ENCODE results near the gene HSPG2.
"Not testable (repeated sequence)": the region's sequence is repeated elsewhere in the genome, so short reads cannot be mapped to it uniquely, and the experiment has no call there.

Gene HSPG2

GRCh38 chr1:21937034-21937371 lies at the start of gene HSPG2:
HSPG2 (minus strand) TSS chr1:21937310; CDS start chr1:21937217, 93 bp downstream.
- DNase-seq, result no peak

DNA sequence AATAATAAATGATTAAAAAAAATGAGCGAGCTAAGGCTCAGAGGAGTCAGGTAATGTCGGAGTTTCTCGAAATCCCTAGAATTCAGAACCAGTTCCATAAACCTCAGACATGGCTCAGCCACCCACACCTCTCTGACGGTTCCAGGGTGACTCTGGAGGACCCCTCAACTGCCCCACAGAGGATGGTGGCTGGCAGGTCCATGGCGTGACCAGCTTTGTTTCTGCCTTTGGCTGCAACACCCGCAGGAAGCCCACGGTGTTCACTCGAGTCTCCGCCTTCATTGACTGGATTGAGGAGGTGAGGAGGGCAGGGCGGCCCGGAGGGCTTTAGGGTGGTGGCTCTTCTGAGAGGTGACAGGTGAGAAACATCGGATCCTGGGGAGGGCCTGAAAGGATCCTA lies 49.3 kb upstream of the HSPG2 start:
- DNase-seq, result not testable (repeated sequence)

DNA sequence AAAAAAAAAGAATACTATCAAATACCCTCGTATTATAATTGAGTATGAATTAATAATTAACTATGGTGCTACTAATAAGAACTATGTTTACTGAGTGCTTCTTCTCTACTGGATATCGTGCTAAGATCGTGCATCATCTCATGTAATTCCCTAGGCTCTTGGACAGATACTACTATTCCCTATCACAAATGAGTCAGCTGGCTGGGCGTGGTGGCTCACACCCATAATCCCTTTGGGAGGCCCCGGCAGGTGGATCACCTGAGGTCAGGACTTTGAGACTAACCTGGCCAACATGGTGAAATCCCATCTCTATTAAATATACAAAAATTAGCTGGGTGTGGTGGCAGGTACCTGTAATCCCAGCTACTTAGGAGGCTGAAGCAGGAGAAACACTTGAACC lies 48.8 kb upstream of the HSPG2 start:
- not testable (repeated sequence) for DNase-seq

DNA sequence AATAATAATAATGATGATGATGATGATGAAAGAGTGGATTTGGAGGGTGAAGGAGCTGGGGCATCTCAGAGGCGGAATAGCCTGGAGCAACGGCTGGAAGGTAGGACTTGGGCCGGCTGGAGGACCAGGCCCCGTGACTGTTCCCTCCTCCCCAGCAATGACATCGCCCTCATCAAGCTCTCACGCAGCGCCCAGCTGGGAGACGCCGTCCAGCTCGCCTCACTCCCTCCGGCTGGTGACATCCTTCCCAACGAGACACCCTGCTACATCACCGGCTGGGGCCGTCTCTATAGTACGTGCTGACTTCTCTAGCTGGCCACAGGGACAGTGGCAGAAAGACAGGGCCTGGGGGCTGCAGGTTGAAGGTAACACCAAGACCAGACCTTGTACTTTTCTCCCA lies 46.4 kb upstream of the HSPG2 start:
- not testable (repeated sequence) for DNase-seq

- not testable (repeated sequence) for DNase-seq
Observed at GRCh38 chr1:21982122-21982521, 45.0 kb upstream of the HSPG2 start.

DNA sequence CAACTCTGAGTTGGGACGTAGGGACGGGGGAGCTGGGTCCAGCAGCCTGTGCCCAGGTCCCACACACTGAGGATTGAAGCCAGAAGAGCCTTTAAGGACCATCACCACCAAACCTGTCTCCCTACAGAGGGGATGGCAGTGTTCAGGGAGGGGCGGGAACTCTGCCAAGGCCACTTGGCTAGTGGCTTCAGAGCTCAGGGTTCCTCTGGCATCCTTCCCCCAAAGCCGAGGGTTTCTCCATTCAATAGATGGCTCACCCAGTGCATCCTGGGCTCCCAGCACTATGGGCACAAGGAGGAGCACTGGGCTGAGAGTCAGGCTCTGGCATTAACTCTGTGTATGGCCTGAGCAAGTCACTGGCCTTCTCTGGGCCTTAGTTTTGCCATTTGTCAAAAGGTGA lies 44.1 kb upstream of the HSPG2 start:
- not testable (repeated sequence) for DNase-seq

GRCh38 chr1:21980515-21981220 lies 43.6 kb upstream of the HSPG2 start:
- not testable (repeated sequence) for DNase-seq

DNA sequence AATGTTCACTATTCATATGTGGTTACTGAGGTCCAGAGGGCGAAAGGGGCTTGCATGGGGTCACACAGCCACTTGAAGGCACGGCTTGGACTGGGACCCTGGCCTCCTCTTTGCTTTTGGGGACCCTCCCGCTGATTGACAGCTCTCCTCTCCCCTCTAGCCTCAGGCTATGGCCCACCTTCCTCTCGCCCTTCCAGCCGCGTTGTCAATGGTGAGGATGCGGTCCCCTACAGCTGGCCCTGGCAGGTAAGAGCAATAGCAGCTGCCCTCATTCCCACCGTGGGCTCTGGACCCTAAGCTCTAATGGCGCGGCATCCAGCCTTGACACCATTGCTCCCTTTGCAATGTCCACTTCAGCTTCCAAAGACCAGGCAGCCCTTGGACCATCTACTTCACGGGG lies 41.1 kb upstream of the HSPG2 start:
- not testable (repeated sequence) for DNase-seq

DNA sequence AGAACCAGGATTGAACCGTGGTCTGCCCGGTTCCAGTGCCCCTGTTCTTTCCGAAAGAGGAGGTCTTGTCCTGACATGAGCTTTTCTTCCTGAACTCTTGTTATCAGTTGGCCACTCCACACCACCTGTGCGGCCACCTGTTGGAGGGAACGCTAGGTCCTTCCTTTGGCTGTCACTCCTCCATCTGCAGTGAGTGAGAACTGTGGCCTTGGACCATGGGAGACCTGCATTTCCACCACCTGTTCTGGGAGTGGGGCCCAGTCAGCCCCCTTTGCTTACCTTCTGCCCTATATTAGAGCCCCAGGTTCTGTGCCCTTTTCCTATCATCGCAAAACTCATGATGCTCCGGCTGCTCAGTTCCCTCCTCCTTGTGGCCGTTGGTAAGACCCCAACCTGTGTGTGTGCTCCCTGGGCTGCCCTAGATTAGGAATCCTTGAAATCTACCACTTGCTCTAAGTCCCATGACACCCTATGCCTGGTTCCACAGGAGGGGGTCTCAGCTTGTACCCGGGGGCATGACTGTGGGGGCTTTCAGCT lies 39.7 kb upstream of the HSPG2 start, which contains the start of gene CELA3B:
Gene CELA3B (plus strand): TSS at position 320 of the 537 bp plus-strand sequence. CDS start 18 bp downstream, at position 338.
- not testable (repeated sequence) for DNase-seq

DNA sequence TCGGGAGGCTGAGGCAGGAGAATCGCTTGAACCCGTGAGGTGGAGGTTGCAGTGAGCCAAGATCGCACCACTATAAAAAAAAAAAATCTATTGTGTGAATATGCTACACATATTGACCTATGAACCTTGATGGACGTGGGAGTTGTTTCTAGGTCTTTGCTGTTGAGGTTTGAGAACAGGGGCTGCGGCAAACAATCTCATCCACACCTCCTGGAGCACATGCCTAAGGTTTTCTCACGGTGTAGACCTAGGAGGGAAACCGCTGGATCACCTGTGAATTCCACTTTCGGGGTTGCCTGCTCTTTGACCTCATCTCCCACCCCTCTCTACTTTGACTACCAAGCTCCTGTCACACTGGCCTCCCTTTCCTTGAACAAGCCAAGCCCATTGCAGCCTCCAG lies 38.2 kb upstream of the HSPG2 start:
- DNase-seq, result not testable (repeated sequence)

DNA sequence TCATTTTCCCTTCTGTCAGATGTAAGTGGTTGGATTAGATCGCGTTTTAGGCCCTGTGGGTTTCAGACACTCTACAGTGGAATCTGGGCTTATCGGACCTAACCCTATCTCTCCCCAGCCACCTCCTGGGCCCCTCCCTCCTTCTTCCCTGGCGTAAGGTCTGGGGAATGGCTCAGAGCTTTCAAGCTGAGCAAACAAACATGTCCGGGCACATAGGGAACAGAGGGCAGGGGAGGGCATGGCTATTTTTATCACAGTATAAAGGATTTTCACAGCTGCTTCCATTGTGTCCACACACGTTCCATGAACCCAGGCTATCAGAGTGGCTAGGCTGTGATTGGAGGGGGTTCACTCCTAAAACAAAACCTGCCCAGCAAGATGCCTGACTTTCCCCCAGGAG lies 37.6 kb upstream of the HSPG2 start:
- not testable (repeated sequence) for DNase-seq

GRCh38 chr1:21973948-21974347 lies 36.8 kb upstream of the HSPG2 start:
- DNase-seq, result not testable (repeated sequence)

DNA sequence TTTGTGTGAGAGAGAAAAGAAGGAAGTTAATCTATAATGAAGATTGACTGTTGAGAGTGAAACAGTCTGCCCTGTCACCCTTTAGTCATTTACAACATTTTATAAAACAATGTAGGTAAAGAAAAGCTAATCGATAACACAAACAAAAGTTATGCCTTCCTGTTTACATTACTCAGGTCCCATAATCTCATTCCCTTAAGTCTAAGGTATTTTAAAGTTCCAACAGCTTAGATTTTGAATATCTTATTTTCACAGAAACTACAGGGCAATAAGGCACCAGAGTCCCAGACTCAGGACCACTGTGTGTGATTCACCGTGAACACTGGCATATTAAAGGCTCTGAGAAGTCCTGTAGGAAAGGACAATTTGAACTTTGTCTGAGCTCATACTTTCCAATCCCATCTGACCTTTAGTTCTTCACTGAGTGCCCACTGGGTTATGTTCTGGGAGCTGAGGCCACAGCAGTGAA lies 35.9 kb upstream of the HSPG2 start:
- not testable (repeated sequence) for DNase-seq

GRCh38 chr1:21970523-21970922 lies 33.4 kb upstream of the HSPG2 start:
- DNase-seq, result not testable (repeated sequence)

DNA sequence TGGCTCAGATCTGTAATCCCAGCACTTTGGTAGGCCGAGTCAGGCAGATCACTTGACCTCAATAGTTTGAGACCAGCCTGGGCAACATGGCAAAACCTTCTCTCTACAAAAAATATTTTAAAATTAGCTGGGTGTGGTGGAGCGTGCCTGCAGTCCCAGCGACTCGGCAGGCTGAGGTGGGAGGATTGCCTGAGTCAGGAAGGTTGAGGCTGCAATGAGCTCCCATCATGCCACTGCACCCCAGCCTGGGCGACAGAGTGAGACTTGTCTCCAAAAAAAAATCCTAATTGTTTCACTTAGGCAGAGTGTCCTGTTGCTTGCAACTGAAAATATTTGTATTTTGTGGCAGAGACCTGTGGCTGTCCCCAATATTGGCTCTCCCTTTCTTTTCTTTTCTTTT lies 32.0 kb upstream of the HSPG2 start:
- DNase-seq, result not testable (repeated sequence)

- DNase-seq, result not testable (repeated sequence)
Observed at GRCh38 chr1:21967216-21967615, 30.1 kb upstream of the HSPG2 start.

DNA sequence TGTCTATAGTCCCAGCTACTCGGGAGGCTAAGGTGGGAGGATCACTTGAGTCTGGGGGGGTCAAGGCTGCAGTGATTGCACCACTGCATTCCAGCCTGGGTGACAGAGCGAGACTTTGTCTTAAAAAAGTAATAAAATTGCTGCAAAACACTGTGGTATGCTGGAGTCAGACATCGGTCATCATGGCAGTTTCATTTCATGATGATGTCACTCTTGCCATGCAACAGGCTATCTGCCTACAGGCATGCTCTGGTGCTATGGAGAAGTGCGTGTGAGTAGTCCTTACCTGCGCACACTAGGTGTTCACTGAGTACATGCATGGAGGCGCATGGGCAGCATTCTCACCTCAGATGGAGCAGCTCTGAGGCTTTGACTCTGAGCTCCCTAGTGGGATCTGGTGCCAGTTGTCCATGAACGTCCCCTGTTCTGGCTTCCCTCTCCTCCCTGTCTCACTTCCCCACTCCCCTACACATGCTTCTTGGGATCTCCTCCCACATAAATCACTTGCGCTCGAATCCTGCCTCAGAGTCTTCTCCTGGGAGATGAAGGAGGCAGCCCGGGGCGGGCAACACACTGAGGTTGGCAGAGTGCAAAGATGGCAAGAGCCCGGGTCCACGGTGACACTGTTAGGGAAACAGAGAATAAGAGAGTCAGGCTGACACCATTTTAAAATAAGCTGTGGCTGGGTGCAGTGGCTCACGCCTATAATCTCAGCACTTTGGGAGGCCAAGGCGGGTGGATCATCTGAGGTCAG lies 29.3 kb upstream of the HSPG2 start:
- no peak for DNase-seq

GRCh38 chr1:21963477-21964217 lies 26.5 kb upstream of the HSPG2 start:
- DNase-seq, result peak; percentile 88

GRCh38 chr1:21961799-21962198 lies 24.7 kb upstream of the HSPG2 start:
- DNase-seq, result no peak

GRCh38 chr1:21961337-21961736 lies 24.2 kb upstream of the HSPG2 start:
- no peak for DNase-seq

- DNase-seq, result peak; percentile 74
Observed at GRCh38 chr1:21956720-21957552, 19.8 kb upstream of the HSPG2 start.

All from CD4-positive, alpha-beta T cell treated with Interleukin-17A for 4 hours (primary cell).